ENCODE results near the gene USP5. TPM values are rescaled to one million over a fixed set of nuclear protein-coding genes. Genes with fewer than 3 reads are reported as not detected.
"Not testable (repeated sequence)": the region's sequence is repeated elsewhere in the genome, so short reads cannot be mapped to it uniquely, and the experiment has no call there.

Gene USP5
- total RNA-seq, 1 experiment from 2014 or later: 158 TPM

DNA sequence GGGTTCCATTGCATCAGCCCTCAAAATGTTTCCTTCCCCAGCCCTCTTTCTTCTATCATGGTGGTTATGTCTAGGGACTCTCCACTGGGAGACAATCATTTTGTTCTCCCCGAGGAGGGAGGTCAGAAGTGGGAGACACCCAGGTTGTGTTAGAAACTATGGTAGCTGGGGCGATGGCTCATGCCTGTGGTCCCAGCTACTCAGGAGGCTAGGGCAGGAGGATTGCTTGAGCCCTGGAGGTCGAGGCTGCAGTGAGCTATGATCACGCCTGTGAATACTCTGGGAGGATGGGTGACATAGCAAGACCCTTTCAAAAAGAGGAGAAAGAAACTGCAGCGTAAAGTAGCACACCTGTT, 39.7 kb downstream of the USP5 start:
- peak overlapping the region; percentile 39 for H3K27ac Mint-ChIP-seq
- peak overlapping the region; percentile 60 for H3K4me3 Mint-ChIP-seq
- no peak for TF ChIP-seq ETV6 (CRISPR knock-in tag; IDR thresholded peaks at IDR 0.05)
- TF ChIP-seq ZNF263 (CRISPR knock-in tag; IDR thresholded peaks at IDR 0.05; ENCODE audit: low read depth): no peak
- TF ChIP-seq FOXP1 (CRISPR knock-in tag; IDR thresholded peaks at IDR 0.05; ENCODE audit: borderline replicate concordance): no peak
- no peak for TF ChIP-seq ZNF416 (CRISPR knock-in tag; IDR thresholded peaks at IDR 0.05)
- TF ChIP-seq, protein P1, sequence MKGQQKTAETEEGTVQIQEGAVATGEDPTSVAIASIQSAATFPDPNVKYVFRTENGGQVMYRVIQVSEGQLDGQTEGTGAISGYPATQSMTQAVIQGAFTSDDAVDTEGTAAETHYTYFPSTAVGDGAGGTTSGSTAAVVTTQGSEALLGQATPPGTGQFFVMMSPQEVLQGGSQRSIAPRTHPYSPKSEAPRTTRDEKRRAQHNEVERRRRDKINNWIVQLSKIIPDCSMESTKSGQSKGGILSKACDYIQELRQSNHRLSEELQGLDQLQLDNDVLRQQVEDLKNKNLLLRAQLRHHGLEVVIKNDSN (CRISPR knock-in tag; IDR thresholded peaks at IDR 0.05): no peak
- no peak for TF ChIP-seq TP53 (CRISPR knock-in tag; IDR thresholded peaks at IDR 0.05)
- TF ChIP-seq, protein P2, sequence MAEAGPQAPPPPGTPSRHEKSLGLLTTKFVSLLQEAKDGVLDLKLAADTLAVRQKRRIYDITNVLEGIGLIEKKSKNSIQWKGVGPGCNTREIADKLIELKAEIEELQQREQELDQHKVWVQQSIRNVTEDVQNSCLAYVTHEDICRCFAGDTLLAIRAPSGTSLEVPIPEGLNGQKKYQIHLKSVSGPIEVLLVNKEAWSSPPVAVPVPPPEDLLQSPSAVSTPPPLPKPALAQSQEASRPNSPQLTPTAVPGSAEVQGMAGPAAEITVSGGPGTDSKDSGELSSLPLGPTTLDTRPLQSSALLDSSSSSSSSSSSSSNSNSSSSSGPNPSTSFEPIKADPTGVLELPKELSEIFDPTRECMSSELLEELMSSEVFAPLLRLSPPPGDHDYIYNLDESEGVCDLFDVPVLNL (CRISPR knock-in tag; IDR thresholded peaks at IDR 0.05; ENCODE audit: borderline replicate concordance, low read depth): no peak
- TF ChIP-seq ZBTB21 (CRISPR knock-in tag; IDR thresholded peaks at IDR 0.05; ENCODE audit: borderline replicate concordance): no peak
- TF ChIP-seq, protein P3, sequence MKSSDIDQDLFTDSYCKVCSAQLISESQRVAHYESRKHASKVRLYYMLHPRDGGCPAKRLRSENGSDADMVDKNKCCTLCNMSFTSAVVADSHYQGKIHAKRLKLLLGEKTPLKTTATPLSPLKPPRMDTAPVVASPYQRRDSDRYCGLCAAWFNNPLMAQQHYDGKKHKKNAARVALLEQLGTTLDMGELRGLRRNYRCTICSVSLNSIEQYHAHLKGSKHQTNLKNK (CRISPR knock-in tag; IDR thresholded peaks at IDR 0.05): no peak
- DNase-seq (ENCODE audit: low spot score) (no peak), ATAC-seq (no peak)
- no peaks in the 10 kb centered on the region for H3K9me3 Mint-ChIP-seq
- H3K4me1 Mint-ChIP-seq: peaks cover 28% of the 10 kb centered on the region
- POLR2A ChIA-PET: interaction anchor here (0.8 to 2.1 kb wide), 12 partner anchors 11 to 168 kb away, joined by 3 to 32 read pairs (median 4); partner anchors contain the start of genes C12orf57, CDCA3, COPS7A and LRRC23
- CTCF ChIA-PET: interaction anchor here (0.5 to 3.6 kb wide), 28 partner anchors 8 to 1116 kb away, joined by 3 to 83 read pairs (median 5); partner anchors contain the start of genes C12orf57, C1RL, C1S and CDCA3
- H3K36me3 Mint-ChIP-seq: no peaks in the 10 kb centered on the region
- H3K27me3 Mint-ChIP-seq (ENCODE audit: low read depth): peaks cover 4% of the 10 kb centered on the region; the same call in 1 of the 2 replicates

DNA sequence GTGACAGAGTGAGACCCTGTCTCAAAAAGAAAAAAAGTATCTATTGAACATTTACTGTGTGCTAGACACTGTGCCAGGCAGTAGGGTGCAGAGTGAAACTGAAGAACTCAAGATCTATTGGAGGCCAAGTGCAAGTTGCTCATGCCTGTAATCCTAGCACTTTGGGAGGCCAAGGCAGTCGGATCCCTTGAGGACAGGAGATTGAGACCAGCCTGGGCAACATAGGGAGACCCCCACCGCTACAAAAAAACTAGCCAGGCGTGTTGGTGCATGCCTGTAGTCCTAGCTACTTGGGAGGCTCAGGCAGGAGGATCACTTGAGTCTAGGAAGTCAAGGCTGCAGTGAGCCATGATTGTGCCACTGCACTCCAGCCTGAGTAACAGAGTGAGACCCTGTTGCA, 40.7 kb downstream of the USP5 start:
- Mint-ChIP-seq H3K27ac (peak overlapping the region; percentile 25; the same call in 1 of the 2 replicates), H3K4me1 (peaks cover 21% of the 10 kb centered on the region)
- TF ChIP-seq ZNF121 (CRISPR knock-in tag; IDR thresholded peaks at IDR 0.05): peak; percentile 75; the same call in 1 of the 2 replicates
- ChIA-PET POLR2A (interaction anchor here (0.7 to 1.4 kb wide), 2 partner anchors 22 to 45 kb away, joined by 5 to 6 read pairs; no protein-coding TSS in a partner anchor), CTCF (interaction anchor here (2.0 to 3.6 kb wide), 4 partner anchors 13 to 51 kb away, joined by 9 to 83 read pairs (median 46); partner anchors contain the start of genes C12orf57, LRRC23, RNU7-1 and SPSB2)
- H3K36me3 Mint-ChIP-seq; H3K9me3 Mint-ChIP-seq; DNase-seq (ENCODE audit: low spot score); ATAC-seq; H3K4me3 Mint-ChIP-seq; H3K27me3 Mint-ChIP-seq (ENCODE audit: low read depth): not testable (repeated sequence)

DNA sequence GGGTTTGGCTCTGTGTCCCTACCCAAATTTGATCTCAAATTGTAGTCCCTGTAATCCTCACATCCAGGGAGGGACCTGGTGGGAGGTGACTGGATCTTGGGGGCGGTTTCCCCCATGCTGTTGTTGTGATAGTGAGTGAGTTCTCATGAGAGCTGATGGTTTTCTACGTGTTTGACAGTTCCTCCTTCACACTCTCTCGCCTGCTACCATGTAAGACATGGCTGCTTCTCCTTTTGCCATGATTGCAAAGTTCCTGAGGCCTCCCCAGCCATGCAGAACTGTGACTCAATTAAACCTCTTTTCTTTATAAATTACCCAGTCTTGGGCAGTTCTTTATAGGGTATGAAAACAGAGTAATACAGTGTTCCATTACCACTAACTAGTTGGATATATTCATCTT, 42.4 kb downstream of the USP5 start:
- Mint-ChIP-seq H3K36me3 (no peaks in the 10 kb centered on the region), H3K4me3 (no peak overlapping the region)
- CTCF ChIA-PET: interaction anchor here (1.6 kb wide), 1 partner anchor 22 kb away, joined by 9 read pairs; the partner anchor contains the start of gene SPSB2
- TF ChIP-seq GTF2I (CRISPR knock-in tag; conservative IDR thresholded peaks at IDR 0.05) (no peak), ETV6 (CRISPR knock-in tag; IDR thresholded peaks at IDR 0.05) (no peak), ZNF317 (CRISPR knock-in tag; IDR thresholded peaks at IDR 0.05; ENCODE audit: borderline replicate concordance, low read depth) (no peak), MYBL2 (CRISPR knock-in tag; IDR thresholded peaks at IDR 0.05) (no peak), CREM (CRISPR knock-in tag; IDR thresholded peaks at IDR 0.05) (no peak), TCF7 (CRISPR knock-in tag; IDR thresholded peaks at IDR 0.05; ENCODE audit: low read depth) (no peak), FOXP1 (CRISPR knock-in tag; IDR thresholded peaks at IDR 0.05; ENCODE audit: borderline replicate concordance) (no peak), ZNF219 (CRISPR knock-in tag; IDR thresholded peaks at IDR 0.05; ENCODE audit: borderline replicate concordance) (no peak), ATF1 (CRISPR knock-in tag; IDR thresholded peaks at IDR 0.05) (no peak), ZNF138 (CRISPR knock-in tag; conservative IDR thresholded peaks at IDR 0.05) (no peak), TEAD1 (CRISPR knock-in tag; IDR thresholded peaks at IDR 0.05) (no peak)
- TF ChIP-seq, protein P4, sequence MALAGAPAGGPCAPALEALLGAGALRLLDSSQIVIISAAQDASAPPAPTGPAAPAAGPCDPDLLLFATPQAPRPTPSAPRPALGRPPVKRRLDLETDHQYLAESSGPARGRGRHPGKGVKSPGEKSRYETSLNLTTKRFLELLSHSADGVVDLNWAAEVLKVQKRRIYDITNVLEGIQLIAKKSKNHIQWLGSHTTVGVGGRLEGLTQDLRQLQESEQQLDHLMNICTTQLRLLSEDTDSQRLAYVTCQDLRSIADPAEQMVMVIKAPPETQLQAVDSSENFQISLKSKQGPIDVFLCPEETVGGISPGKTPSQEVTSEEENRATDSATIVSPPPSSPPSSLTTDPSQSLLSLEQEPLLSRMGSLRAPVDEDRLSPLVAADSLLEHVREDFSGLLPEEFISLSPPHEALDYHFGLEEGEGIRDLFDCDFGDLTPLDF (CRISPR knock-in tag; IDR thresholded peaks at IDR 0.05): no peak
- TF ChIP-seq, protein P5, sequence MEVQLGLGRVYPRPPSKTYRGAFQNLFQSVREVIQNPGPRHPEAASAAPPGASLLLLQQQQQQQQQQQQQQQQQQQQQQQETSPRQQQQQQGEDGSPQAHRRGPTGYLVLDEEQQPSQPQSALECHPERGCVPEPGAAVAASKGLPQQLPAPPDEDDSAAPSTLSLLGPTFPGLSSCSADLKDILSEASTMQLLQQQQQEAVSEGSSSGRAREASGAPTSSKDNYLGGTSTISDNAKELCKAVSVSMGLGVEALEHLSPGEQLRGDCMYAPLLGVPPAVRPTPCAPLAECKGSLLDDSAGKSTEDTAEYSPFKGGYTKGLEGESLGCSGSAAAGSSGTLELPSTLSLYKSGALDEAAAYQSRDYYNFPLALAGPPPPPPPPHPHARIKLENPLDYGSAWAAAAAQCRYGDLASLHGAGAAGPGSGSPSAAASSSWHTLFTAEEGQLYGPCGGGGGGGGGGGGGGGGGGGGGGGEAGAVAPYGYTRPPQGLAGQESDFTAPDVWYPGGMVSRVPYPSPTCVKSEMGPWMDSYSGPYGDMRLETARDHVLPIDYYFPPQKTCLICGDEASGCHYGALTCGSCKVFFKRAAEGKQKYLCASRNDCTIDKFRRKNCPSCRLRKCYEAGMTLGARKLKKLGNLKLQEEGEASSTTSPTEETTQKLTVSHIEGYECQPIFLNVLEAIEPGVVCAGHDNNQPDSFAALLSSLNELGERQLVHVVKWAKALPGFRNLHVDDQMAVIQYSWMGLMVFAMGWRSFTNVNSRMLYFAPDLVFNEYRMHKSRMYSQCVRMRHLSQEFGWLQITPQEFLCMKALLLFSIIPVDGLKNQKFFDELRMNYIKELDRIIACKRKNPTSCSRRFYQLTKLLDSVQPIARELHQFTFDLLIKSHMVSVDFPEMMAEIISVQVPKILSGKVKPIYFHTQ (CRISPR knock-in tag; IDR thresholded peaks at IDR 0.05): no peak
- TF ChIP-seq, protein P6, sequence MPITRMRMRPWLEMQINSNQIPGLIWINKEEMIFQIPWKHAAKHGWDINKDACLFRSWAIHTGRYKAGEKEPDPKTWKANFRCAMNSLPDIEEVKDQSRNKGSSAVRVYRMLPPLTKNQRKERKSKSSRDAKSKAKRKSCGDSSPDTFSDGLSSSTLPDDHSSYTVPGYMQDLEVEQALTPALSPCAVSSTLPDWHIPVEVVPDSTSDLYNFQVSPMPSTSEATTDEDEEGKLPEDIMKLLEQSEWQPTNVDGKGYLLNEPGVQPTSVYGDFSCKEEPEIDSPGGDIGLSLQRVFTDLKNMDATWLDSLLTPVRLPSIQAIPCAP (CRISPR knock-in tag; IDR thresholded peaks at IDR 0.05): no peak
- TF ChIP-seq, protein P3 (CRISPR knock-in tag; IDR thresholded peaks at IDR 0.05): no peak
- TF ChIP-seq, protein P7, sequence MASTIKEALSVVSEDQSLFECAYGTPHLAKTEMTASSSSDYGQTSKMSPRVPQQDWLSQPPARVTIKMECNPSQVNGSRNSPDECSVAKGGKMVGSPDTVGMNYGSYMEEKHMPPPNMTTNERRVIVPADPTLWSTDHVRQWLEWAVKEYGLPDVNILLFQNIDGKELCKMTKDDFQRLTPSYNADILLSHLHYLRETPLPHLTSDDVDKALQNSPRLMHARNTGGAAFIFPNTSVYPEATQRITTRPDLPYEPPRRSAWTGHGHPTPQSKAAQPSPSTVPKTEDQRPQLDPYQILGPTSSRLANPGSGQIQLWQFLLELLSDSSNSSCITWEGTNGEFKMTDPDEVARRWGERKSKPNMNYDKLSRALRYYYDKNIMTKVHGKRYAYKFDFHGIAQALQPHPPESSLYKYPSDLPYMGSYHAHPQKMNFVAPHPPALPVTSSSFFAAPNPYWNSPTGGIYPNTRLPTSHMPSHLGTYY (CRISPR knock-in tag; IDR thresholded peaks at IDR 0.05): no peak

More for the DNA sequence above, 42.4 kb downstream of the USP5 start:
- Mint-ChIP-seq H3K4me1 (peaks cover 10% of the 10 kb centered on the region), H3K27me3 (ENCODE audit: low read depth) (peaks cover 4% of the 10 kb centered on the region), H3K27ac (no peak overlapping the region), H3K9me3 (no peaks in the 10 kb centered on the region)
- DNase-seq (ENCODE audit: low spot score) (no peak), ATAC-seq (no peak)
- POLR2A ChIA-PET: interaction anchor here (0.6 kb wide), 1 partner anchor 25 kb away, joined by 3 read pairs; no protein-coding TSS in a partner anchor

All from WTC11 (cell line).